Measurements from ENCODE around the gene EML1. TPM values are rescaled to one million over a fixed set of nuclear protein-coding genes. Genes with fewer than 3 reads are reported as not detected.

Gene EML1
- total RNA-seq, 1 experiment from 2014 or later, result 16.1 TPM

DNA sequence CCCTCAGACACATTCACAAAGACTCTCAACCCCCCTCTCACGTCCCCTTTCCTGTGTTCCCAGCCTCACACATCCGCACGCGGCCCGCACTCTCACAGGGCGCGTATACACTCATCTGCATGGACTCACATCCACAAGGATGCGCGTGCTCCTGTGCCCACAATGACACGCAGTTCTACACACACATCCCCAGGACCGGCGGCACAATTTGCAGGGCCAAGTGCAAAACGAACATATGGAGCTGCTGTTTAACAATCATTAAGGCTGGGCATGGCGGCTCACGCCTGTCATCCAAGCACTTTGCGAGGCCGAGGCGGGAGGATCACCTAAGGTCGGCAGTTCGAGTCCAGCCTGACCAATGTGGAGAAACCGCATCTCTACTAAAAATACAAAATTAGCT, 36.4 kb upstream of the EML1 start:
- ATAC-seq (no peak), DNase-seq (ENCODE audit: low spot score) (no peak)
- ChIA-PET POLR2A (no interaction called here), CTCF (no interaction called here)
- no peaks in the 10 kb centered on the region for H3K9me3 Mint-ChIP-seq
- TF ChIP-seq, protein P1, sequence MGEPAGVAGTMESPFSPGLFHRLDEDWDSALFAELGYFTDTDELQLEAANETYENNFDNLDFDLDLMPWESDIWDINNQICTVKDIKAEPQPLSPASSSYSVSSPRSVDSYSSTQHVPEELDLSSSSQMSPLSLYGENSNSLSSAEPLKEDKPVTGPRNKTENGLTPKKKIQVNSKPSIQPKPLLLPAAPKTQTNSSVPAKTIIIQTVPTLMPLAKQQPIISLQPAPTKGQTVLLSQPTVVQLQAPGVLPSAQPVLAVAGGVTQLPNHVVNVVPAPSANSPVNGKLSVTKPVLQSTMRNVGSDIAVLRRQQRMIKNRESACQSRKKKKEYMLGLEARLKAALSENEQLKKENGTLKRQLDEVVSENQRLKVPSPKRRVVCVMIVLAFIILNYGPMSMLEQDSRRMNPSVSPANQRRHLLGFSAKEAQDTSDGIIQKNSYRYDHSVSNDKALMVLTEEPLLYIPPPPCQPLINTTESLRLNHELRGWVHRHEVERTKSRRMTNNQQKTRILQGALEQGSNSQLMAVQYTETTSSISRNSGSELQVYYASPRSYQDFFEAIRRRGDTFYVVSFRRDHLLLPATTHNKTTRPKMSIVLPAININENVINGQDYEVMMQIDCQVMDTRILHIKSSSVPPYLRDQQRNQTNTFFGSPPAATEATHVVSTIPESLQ (CRISPR knock-in tag; IDR thresholded peaks at IDR 0.05), result no peak
- TF ChIP-seq, protein P2, sequence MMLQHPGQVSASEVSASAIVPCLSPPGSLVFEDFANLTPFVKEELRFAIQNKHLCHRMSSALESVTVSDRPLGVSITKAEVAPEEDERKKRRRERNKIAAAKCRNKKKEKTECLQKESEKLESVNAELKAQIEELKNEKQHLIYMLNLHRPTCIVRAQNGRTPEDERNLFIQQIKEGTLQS (CRISPR knock-in tag; conservative IDR thresholded peaks at IDR 0.05), result no peak
- no peak for TF ChIP-seq FOXJ3 (CRISPR knock-in tag; IDR thresholded peaks at IDR 0.05; ENCODE audit: borderline replicate concordance)
- no peak for TF ChIP-seq FOXK1 (CRISPR knock-in tag; IDR thresholded peaks at IDR 0.05)
- H3K27me3 Mint-ChIP-seq (ENCODE audit: low read depth), result no peaks in the 10 kb centered on the region
- H3K27ac Mint-ChIP-seq, result peak overlapping the region; percentile 9; the same call in 1 of the 2 replicates
- peaks cover 31% of the 10 kb centered on the region for H3K4me1 Mint-ChIP-seq
- H3K36me3 Mint-ChIP-seq, result no peaks in the 10 kb centered on the region
- no peak overlapping the region for H3K4me3 Mint-ChIP-seq

DNA sequence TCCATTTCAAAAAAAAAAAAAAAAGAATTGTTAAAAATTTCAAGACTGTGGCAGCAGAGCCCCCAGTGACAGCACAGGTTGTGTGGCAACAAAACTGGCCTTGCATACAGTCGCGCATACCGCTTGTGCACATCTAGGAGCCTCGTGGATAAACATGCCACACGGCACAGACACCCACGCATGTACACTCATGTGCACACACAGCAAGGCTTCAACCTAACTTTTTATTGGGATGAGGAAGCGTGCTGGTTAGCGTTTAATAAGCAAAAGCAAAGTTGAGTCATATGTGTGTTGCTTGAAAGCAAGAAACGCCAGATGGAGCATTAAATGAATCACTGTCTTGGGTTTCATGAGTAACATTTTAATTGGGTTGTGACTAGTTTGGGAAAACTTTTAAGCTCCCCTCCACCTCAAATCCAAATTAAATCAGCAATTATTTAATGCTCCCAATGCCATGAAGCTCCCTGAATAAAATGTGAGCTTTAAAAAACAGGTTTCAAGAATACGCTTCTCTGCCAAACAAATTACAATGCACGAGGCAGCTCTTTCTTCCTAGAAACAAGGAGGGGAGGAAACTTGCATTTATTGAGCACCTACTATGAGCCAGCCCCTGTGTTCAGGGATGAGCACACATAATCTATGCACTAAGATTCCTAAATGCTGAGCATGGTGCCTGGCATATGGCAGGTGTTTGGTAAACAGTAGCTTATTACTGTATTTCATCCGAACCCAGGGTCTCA, 35.7 kb upstream of the EML1 start:
- Mint-ChIP-seq H3K27me3 (ENCODE audit: low read depth) (no peaks in the 10 kb centered on the region), H3K4me3 (no peak overlapping the region), H3K27ac (no peak overlapping the region), H3K9me3 (no peaks in the 10 kb centered on the region), H3K36me3 (no peaks in the 10 kb centered on the region), H3K4me1 (peaks cover 31% of the 10 kb centered on the region)
- POLR2A ChIA-PET, result no interaction called here
- TF ChIP-seq GTF2I (CRISPR knock-in tag; conservative IDR thresholded peaks at IDR 0.05) (no peak), JAZF1 (CRISPR knock-in tag; IDR thresholded peaks at IDR 0.05) (no peak), TCF7 (CRISPR knock-in tag; IDR thresholded peaks at IDR 0.05; ENCODE audit: low read depth) (no peak), KAT7 (CRISPR knock-in tag; IDR thresholded peaks at IDR 0.05; ENCODE audit: borderline replicate concordance) (no peak), HMGA2 (CRISPR knock-in tag; IDR thresholded peaks at IDR 0.05) (no peak)
- TF ChIP-seq, protein P2 (CRISPR knock-in tag; conservative IDR thresholded peaks at IDR 0.05), result no peak
- ATAC-seq (no peak), DNase-seq (ENCODE audit: low spot score) (no peak)
- CTCF ChIA-PET, result interaction anchor here (0.9 to 4.5 kb wide), 3 partner anchors 27 to 214 kb away, joined by 3 to 21 read pairs (median 3); no protein-coding TSS in a partner anchor

DNA sequence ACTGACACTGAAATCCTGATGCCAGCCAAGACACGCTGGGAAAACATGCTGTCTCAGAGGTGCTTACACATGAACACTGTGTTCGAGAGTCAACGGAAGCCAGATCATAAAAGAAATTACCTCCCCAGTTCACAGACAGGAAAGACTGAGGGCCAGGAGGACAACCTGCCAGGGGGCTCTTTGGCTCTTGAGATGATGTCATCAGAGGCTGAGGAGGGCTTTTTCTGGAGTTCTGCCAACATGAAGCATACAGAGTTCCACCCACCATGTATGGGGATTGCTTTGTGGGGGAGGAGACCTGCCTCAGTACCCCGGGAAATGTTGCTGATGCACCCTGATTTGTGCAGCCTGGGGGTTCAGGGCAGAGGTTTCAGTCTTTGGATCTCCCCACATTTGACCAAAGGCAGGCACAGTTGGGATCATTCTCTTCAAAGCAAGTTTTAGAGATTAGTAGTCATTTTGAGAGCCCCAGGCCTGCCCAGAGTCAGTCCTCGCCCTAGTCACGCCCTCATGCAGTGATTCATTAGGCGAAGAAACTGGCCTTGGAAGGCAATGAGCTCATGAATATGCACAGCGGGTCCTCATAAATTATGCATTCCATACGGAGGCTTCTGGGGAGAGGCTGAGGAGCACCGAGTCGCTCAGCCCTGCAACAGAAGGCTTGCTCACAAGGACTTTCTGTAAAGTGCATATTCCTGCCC, 34.9 kb upstream of the EML1 start:
- peak; percentile 50 for DNase-seq (ENCODE audit: low spot score)
- no peak overlapping the region for H3K4me3 Mint-ChIP-seq
- no peaks in the 10 kb centered on the region for H3K27me3 Mint-ChIP-seq (ENCODE audit: low read depth)
- CTCF ChIA-PET, result interaction anchor here (0.7 to 4.5 kb wide), 7 partner anchors 9 to 213 kb away, joined by 3 to 21 read pairs (median 3); no protein-coding TSS in a partner anchor
- no peak overlapping the region for H3K27ac Mint-ChIP-seq
- ATAC-seq, result peak; percentile 88
- POLR2A ChIA-PET, result no interaction called here
- H3K36me3 Mint-ChIP-seq, result no peaks in the 10 kb centered on the region
- H3K9me3 Mint-ChIP-seq, result peaks cover 5% of the 10 kb centered on the region
- peaks cover 27% of the 10 kb centered on the region for H3K4me1 Mint-ChIP-seq
- TF ChIP-seq ZNF263 (CRISPR knock-in tag; IDR thresholded peaks at IDR 0.05; ENCODE audit: low read depth) (no peak), ESRRA (CRISPR knock-in tag; IDR thresholded peaks at IDR 0.05; ENCODE audit: borderline replicate concordance) (no peak), NFATC4 (CRISPR knock-in tag; IDR thresholded peaks at IDR 0.05) (no peak), RORB (CRISPR knock-in tag; IDR thresholded peaks at IDR 0.05) (no peak), HMGA2 (CRISPR knock-in tag; IDR thresholded peaks at IDR 0.05) (no peak)
- TF ChIP-seq, protein P3, sequence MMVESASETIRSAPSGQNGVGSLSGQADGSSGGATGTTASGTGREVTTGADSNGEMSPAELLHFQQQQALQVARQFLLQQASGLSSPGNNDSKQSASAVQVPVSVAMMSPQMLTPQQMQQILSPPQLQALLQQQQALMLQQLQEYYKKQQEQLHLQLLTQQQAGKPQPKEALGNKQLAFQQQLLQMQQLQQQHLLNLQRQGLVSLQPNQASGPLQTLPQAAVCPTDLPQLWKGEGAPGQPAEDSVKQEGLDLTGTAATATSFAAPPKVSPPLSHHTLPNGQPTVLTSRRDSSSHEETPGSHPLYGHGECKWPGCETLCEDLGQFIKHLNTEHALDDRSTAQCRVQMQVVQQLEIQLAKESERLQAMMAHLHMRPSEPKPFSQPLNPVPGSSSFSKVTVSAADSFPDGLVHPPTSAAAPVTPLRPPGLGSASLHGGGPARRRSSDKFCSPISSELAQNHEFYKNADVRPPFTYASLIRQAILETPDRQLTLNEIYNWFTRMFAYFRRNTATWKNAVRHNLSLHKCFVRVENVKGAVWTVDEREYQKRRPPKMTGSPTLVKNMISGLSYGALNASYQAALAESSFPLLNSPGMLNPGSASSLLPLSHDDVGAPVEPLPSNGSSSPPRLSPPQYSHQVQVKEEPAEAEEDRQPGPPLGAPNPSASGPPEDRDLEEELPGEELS (CRISPR knock-in tag; IDR thresholded peaks at IDR 0.05), result no peak
- TF ChIP-seq, protein P4, sequence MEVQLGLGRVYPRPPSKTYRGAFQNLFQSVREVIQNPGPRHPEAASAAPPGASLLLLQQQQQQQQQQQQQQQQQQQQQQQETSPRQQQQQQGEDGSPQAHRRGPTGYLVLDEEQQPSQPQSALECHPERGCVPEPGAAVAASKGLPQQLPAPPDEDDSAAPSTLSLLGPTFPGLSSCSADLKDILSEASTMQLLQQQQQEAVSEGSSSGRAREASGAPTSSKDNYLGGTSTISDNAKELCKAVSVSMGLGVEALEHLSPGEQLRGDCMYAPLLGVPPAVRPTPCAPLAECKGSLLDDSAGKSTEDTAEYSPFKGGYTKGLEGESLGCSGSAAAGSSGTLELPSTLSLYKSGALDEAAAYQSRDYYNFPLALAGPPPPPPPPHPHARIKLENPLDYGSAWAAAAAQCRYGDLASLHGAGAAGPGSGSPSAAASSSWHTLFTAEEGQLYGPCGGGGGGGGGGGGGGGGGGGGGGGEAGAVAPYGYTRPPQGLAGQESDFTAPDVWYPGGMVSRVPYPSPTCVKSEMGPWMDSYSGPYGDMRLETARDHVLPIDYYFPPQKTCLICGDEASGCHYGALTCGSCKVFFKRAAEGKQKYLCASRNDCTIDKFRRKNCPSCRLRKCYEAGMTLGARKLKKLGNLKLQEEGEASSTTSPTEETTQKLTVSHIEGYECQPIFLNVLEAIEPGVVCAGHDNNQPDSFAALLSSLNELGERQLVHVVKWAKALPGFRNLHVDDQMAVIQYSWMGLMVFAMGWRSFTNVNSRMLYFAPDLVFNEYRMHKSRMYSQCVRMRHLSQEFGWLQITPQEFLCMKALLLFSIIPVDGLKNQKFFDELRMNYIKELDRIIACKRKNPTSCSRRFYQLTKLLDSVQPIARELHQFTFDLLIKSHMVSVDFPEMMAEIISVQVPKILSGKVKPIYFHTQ (CRISPR knock-in tag; IDR thresholded peaks at IDR 0.05), result no peak
- TF ChIP-seq, protein P5, sequence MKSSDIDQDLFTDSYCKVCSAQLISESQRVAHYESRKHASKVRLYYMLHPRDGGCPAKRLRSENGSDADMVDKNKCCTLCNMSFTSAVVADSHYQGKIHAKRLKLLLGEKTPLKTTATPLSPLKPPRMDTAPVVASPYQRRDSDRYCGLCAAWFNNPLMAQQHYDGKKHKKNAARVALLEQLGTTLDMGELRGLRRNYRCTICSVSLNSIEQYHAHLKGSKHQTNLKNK (CRISPR knock-in tag; IDR thresholded peaks at IDR 0.05), result no peak
- TF ChIP-seq, protein P6, sequence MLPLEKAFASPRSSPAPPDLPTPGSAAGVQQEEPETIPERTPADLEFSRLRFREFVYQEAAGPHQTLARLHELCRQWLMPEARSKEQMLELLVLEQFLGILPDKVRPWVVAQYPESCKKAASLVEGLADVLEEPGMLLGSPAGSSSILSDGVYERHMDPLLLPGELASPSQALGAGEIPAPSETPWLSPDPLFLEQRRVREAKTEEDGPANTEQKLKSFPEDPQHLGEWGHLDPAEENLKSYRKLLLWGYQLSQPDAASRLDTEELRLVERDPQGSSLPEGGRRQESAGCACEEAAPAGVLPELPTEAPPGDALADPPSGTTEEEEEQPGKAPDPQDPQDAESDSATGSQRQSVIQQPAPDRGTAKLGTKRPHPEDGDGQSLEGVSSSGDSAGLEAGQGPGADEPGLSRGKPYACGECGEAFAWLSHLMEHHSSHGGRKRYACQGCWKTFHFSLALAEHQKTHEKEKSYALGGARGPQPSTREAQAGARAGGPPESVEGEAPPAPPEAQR (CRISPR knock-in tag; IDR thresholded peaks at IDR 0.05), result no peak
- TF ChIP-seq, protein P7, sequence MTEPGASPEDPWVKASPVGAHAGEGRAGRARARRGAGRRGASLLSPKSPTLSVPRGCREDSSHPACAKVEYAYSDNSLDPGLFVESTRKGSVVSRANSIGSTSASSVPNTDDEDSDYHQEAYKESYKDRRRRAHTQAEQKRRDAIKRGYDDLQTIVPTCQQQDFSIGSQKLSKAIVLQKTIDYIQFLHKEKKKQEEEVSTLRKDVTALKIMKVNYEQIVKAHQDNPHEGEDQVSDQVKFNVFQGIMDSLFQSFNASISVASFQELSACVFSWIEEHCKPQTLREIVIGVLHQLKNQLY (CRISPR knock-in tag; IDR thresholded peaks at IDR 0.05), result no peak
- TF ChIP-seq, protein P8, sequence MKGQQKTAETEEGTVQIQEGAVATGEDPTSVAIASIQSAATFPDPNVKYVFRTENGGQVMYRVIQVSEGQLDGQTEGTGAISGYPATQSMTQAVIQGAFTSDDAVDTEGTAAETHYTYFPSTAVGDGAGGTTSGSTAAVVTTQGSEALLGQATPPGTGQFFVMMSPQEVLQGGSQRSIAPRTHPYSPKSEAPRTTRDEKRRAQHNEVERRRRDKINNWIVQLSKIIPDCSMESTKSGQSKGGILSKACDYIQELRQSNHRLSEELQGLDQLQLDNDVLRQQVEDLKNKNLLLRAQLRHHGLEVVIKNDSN (CRISPR knock-in tag; IDR thresholded peaks at IDR 0.05), result no peak

Measured in WTC11 (cell line).